HCT116 (cell line): ENCODE measurements around the gene PNPLA2. TPM values are rescaled to one million over a fixed set of nuclear protein-coding genes. Genes with fewer than 3 reads are reported as not detected.

Experiments
- ATAC-seq: fragments of 200-7000 bp; cut with Tn5 transposase; 2 replicates; pipeline ENCODE4 v1.9.1; 2020; ENCODE audit warnings: mild to moderate bottlenecking, moderate library complexity
- BruUV-seq: library from RNA; stranded (reverse); fragments of 400-500 nt; replicated peaks from 2 replicates; lab custom pipeline; 2021; lab: Mats Ljungman, UMichigan
- CTCF ChIA-PET: fragments of 300-600 bp; sonication (Branson Sonifier 250); formaldehyde crosslinking; loops from one replicate; lab custom pipeline; 2021; ENCODE audit warnings: antibody characterized with exemption; lab: Charles Lee
- POLR2A ChIA-PET: fragments of 300-600, 350-600 bp; sonication (Branson Sonifier 250); formaldehyde crosslinking; loops from one replicate; lab custom pipeline; 2021; ENCODE audit warnings: antibody characterized with exemption; lab: Charles Lee
- RAD21 ChIA-PET, 2 experiments: fragments of 300-600 bp; sonication (Branson Sonifier 250); formaldehyde crosslinking; loops; one replicate each; lab custom pipeline; 2023; ENCODE audit warnings: low total read pairs in 2 of 2; ENCODE audit not compliant: uncharacterized antibody in 2 of 2, unreplicated experiment in 2 of 2, low non-redundant PET in 1 of 2; lab: Charles Lee
- DNase-seq: peaks from one replicate; pipeline ENCODE4 v3.0.0-alpha.2; 2010; ENCODE audit warnings: low read depth, low spot score
- H2AFZ ChIP-seq: fragments of 200-600 bp; shearing (Covaris generic), sonication (generic); 2 replicates; pipeline ENCODE4 v1.6.1; 2017; ENCODE audit warnings: low read depth, mixed run types, mixed read lengths, antibody characterized with exemption, low read length; ENCODE audit not compliant: poor library complexity, severe bottlenecking
- H3K27ac ChIP-seq: 2 replicates; pipeline ENCODE4 v1.5.1; 2012; ENCODE audit warnings: low read depth, low read length
- H3K27me3 ChIP-seq: fragments of 200-600 bp; sonication (generic); 2 replicates; pipeline ENCODE4 v1.6.1; 2016; ENCODE audit warnings: mixed run types, low read length, mixed read lengths; ENCODE audit not compliant: insufficient read depth
- H3K36me3 ChIP-seq, 2 experiments: fragments of 200-500 bp in 1 of 2; fragments of 200-600 bp in 1 of 2; sonication (Bioruptor generic) in 1 of 2; sonication (generic) in 1 of 2; 2 replicates each; pipeline versions ENCODE4 v1.5.1 to v1.6.1; 2014 to 2016; ENCODE audit warnings: low read length in 2 of 2, inconsistent platforms in 1 of 2, mixed read lengths in 1 of 2, mixed run types in 1 of 2; ENCODE audit not compliant: insufficient read depth in 2 of 2, control insufficient read depth in 1 of 2
- H3K4me1 ChIP-seq, 2 experiments: fragments of 200-600 bp in 1 of 2; sonication (generic) in 1 of 2; 2 replicates each; pipeline versions ENCODE4 v1.5.1 to v1.6.1; 2012 to 2017; ENCODE audit warnings: low read length in 2 of 2, inconsistent platforms in 1 of 2, mild to moderate bottlenecking in 1 of 2, mixed read lengths in 1 of 2, mixed run types in 1 of 2, moderate library complexity in 1 of 2; ENCODE audit not compliant: insufficient read depth in 2 of 2, control insufficient read depth in 1 of 2
- H3K4me2 ChIP-seq: fragments of 200-600 bp; sonication (generic); 2 replicates; pipeline ENCODE4 v1.6.1; 2017; ENCODE audit warnings: mixed run types, low read length, mixed read lengths
- H3K4me3 ChIP-seq, 2 experiments: fragments of 200-600 bp in 1 of 2; sonication (generic) in 1 of 2; replicated peaks in 1 of 2; 2 replicates each; pipeline ENCODE4 v1.5.1; 2011 to 2016; ENCODE audit warnings: low read length in 2 of 2, control low read depth in 1 of 2, low read depth in 1 of 2, mild to moderate bottlenecking in 1 of 2, mixed read lengths in 1 of 2, mixed run types in 1 of 2
- H3K79me2 ChIP-seq: fragments of 200-600 bp; sonication (generic); 2 replicates; pipeline ENCODE4 v1.6.1; 2017; ENCODE audit warnings: mild to moderate bottlenecking, mixed run types, low read length, moderate library complexity, mixed read lengths; ENCODE audit not compliant: insufficient read depth
- H3K9ac ChIP-seq: fragments of 200-600 bp; sonication (generic); 2 replicates; pipeline ENCODE4 v1.6.1; 2016; ENCODE audit warnings: low read length, mixed read lengths
- H3K9me2 ChIP-seq: fragments of 200-600 bp; sonication (generic), shearing (Covaris generic); 2 replicates; pipeline ENCODE4 v1.6.1; 2017; ENCODE audit warnings: mixed run types, mild to moderate bottlenecking, moderate library complexity; ENCODE audit not compliant: insufficient read depth
- H3K9me3 ChIP-seq, 2 experiments: fragments of 200-500 bp in 1 of 2; fragments of 200-600 bp in 1 of 2; sonication (Bioruptor generic) in 1 of 2; sonication (generic) in 1 of 2; 2 replicates each; pipeline ENCODE4 v1.6.1; 2014 to 2017; ENCODE audit warnings: low read length in 2 of 2, mixed read lengths in 2 of 2, inconsistent platforms in 1 of 2, low read depth in 1 of 2, mild to moderate bottlenecking in 1 of 2, mixed run types in 1 of 2, moderate library complexity in 1 of 2; ENCODE audit not compliant: control insufficient read depth in 1 of 2, insufficient read depth in 1 of 2
- H4K20me1 ChIP-seq: fragments of 200-600 bp; sonication (generic), shearing (Covaris generic); 2 replicates; pipeline ENCODE4 v1.6.1; 2017; ENCODE audit warnings: mixed run types, mild to moderate bottlenecking, moderate library complexity; ENCODE audit not compliant: insufficient read depth
- ATF3 ChIP-seq: IDR thresholded peaks from 2 replicates; pipeline ENCODE4 v1.6.1; 2012
- CTCF ChIP-seq, 3 experiments: fragments of 200-600 bp in 1 of 3; sonication (generic) in 1 of 3; IDR thresholded peaks in 2 of 3; conservative IDR thresholded peaks in 1 of 3; 2 replicates each; pipeline ENCODE4 v1.5.1; 2012 to 2017; ENCODE audit warnings: low read depth in 2 of 3, low read length in 2 of 3, antibody characterized with exemption in 1 of 3, borderline replicate concordance in 1 of 3, control low read depth in 1 of 3, mild to moderate bottlenecking in 1 of 3, mixed read lengths in 1 of 3, mixed run types in 1 of 3, moderate library complexity in 1 of 3; ENCODE audit not compliant: insufficient read depth in 1 of 3
- EGR1 ChIP-seq: IDR thresholded peaks from 2 replicates; pipeline ENCODE4 v1.6.1; 2012; ENCODE audit warnings: low read depth
- FOSL1 ChIP-seq: IDR thresholded peaks from 2 replicates; pipeline ENCODE4 v1.6.1; 2012; ENCODE audit warnings: low read depth
- JUND ChIP-seq: IDR thresholded peaks from 2 replicates; pipeline ENCODE4 v1.6.1; 2012
- MAX ChIP-seq: IDR thresholded peaks from 2 replicates; pipeline ENCODE4 v1.6.1; 2012
- REST ChIP-seq: IDR thresholded peaks from 2 replicates; pipeline ENCODE4 v1.6.1; 2012; ENCODE audit warnings: low read depth
- SIN3A ChIP-seq: IDR thresholded peaks from 2 replicates; pipeline ENCODE4 v1.6.1; 2012; ENCODE audit warnings: low read depth
- SP1 ChIP-seq: IDR thresholded peaks from 2 replicates; pipeline ENCODE4 v1.6.1; 2012; ENCODE audit warnings: low read depth
- SRF ChIP-seq: IDR thresholded peaks from 2 replicates; pipeline ENCODE4 v1.6.1; 2012; ENCODE audit warnings: low read depth
- YY1 ChIP-seq: IDR thresholded peaks from 2 replicates; pipeline ENCODE4 v1.6.1; 2011; ENCODE audit warnings: low read length, low read depth, moderate library complexity, mild to moderate bottlenecking; ENCODE audit not compliant: insufficient replicate concordance; ENCODE audit errors: extremely low read depth
- ZBTB33 ChIP-seq: IDR thresholded peaks from 2 replicates; pipeline ENCODE4 v1.6.1; 2011; ENCODE audit warnings: mild to moderate bottlenecking, low read length, moderate library complexity; ENCODE audit not compliant: insufficient replicate concordance; ENCODE audit errors: extremely low read depth
- ZFX ChIP-seq: fragments of 450-650 bp; IDR thresholded peaks from 2 replicates; pipeline ENCODE4 v1.6.1; 2017
- intact Hi-C: fragments of 100-400 bp; cut with micrococcal nuclease; formaldehyde crosslinking; loops from 2 replicates; pipeline ENCODE4 v1.10.0; 2022
- total RNA-seq: library from RNA; stranded (reverse); gene quantifications from one replicate; pipeline ENCODE4 v1.2.1, GENCODE V29; 2021; ENCODE audit not compliant: unreplicated experiment

The PNPLA2 gene
- total RNA-seq, 1 experiment from 2014 or later = 124 TPM

- no peaks in the 10 kb centered on the region for H3K9me2 ChIP-seq
- CTCF ChIA-PET = no interaction called here
Measured at GRCh38 chr11:868802-869201, 50.1 kb downstream of the PNPLA2 start.

More at GRCh38 chr11:868802-869201, 50.1 kb downstream of the PNPLA2 start:
- H3K9me3 ChIP-seq = no peaks in the 10 kb centered on the region
- ATAC-seq (no peak), DNase-seq (no peak)
- H3K9ac ChIP-seq = no peak overlapping the region
- no peaks in the 10 kb centered on the region for H3K27me3 ChIP-seq
- no TSS peak for BruUV-seq
- no peak overlapping the region for H3K27ac ChIP-seq
- no peak overlapping the region for H2AFZ ChIP-seq
- POLR2A ChIA-PET = no interaction called here
- TF ChIP-seq SIN3A = no peak
- TF ChIP-seq JUND = no peak
- TF ChIP-seq FOSL1 = no peak
- TF ChIP-seq MAX = no peak
- no peak for TF ChIP-seq REST
- TF ChIP-seq ZFX = no peak
- TF ChIP-seq CTCF (IDR thresholded peaks at IDR 0.05 in 2 of 3, conservative IDR thresholded peaks at IDR 0.05 in 1 of 3; ENCODE audit: borderline replicate concordance in 1 of 3, insufficient read depth in 1 of 3, low read depth in 2 of 3, low read length in 2 of 3) = no peak
- no peak for TF ChIP-seq SRF
- TF ChIP-seq ZBTB33 = no peak
- no peak for TF ChIP-seq SP1
- no peak for TF ChIP-seq YY1
- TF ChIP-seq ATF3 = no peak
- no peak for TF ChIP-seq EGR1
- no peaks in the 10 kb centered on the region for H3K79me2 ChIP-seq
- no peak overlapping the region for H3K4me2 ChIP-seq
- peaks cover 0 to 35% of the 10 kb centered on the region in 2 experiments; a peak in 2 of 4 replicates for H3K4me1 ChIP-seq
- no peaks in the 10 kb centered on the region for H4K20me1 ChIP-seq
- RAD21 ChIA-PET = no interaction called here
- no peaks in the 10 kb centered on the region for H3K36me3 ChIP-seq
- no peak overlapping the region for H3K4me3 ChIP-seq
- intact Hi-C loops = no loop called here
